Panc1 (cell line): Measurements from ENCODE around the gene DAB2. TPM values are rescaled to one million over a fixed set of nuclear protein-coding genes. Genes with fewer than 3 reads are reported as not detected.

ENCODE experiments used
- ATAC-seq: fragments of 200-7000 bp; cut with Tn5 transposase; 2 replicates; pipeline ENCODE4 v1.9.1; 2020; ENCODE audit warnings: mild to moderate bottlenecking, moderate library complexity
- BruUV-seq: library from RNA; stranded (reverse); fragments of 400-500 nt; replicated peaks from 2 replicates; lab custom pipeline; 2021; lab: Mats Ljungman, UMichigan
- CTCF ChIA-PET: fragments of 300-600 bp; sonication (Branson Sonifier 250); formaldehyde crosslinking; loops from one replicate; lab custom pipeline; 2022; ENCODE audit warnings: antibody characterized with exemption; lab: Charles Lee
- POLR2A ChIA-PET: fragments of 300-600 bp; sonication (Branson Sonifier 250); formaldehyde crosslinking; loops from one replicate; lab custom pipeline; 2022; ENCODE audit warnings: antibody characterized with exemption; lab: Charles Lee
- DNase-seq: peaks from one replicate; pipeline ENCODE4 v3.0.0-alpha.2; 2010; ENCODE audit warnings: low read depth, low spot score
- H3K27ac ChIP-seq: 2 replicates; pipeline ENCODE4 v1.5.1; 2011; ENCODE audit warnings: mild to moderate bottlenecking, low read length, inconsistent platforms
- H3K27me3 ChIP-seq: fragments of 200-500 bp; sonication (Bioruptor generic); 2 replicates; pipeline ENCODE4 v1.6.0; 2014; ENCODE audit warnings: low read length, inconsistent platforms; ENCODE audit not compliant: control insufficient read depth, insufficient read depth
- H3K36me3 ChIP-seq: fragments of 200-500 bp; sonication (Bioruptor generic); 2 replicates; pipeline ENCODE4 v1.5.1; 2014; ENCODE audit warnings: inconsistent platforms, mild to moderate bottlenecking, low read length, moderate library complexity; ENCODE audit not compliant: control insufficient read depth, insufficient read depth
- H3K4me1 ChIP-seq: 2 replicates; pipeline ENCODE4 v1.5.1; 2011; ENCODE audit warnings: inconsistent platforms, mild to moderate bottlenecking, low read length, moderate library complexity; ENCODE audit not compliant: control insufficient read depth, insufficient read depth
- H3K4me3 ChIP-seq, 2 experiments: 2 replicates each; pipeline ENCODE4 v1.5.1; 2011 to 2012; ENCODE audit warnings: low read depth in 2 of 2, low read length in 2 of 2, mild to moderate bottlenecking in 2 of 2, inconsistent platforms in 1 of 2, moderate library complexity in 1 of 2
- H3K9me3 ChIP-seq: fragments of 200-500 bp; sonication (Bioruptor generic); 2 replicates; pipeline ENCODE4 v1.5.1; 2014; ENCODE audit warnings: low read depth, mild to moderate bottlenecking, inconsistent platforms, low read length, moderate library complexity; ENCODE audit not compliant: control insufficient read depth, insufficient read depth
- POLR2AphosphoS5 ChIP-seq: IDR thresholded peaks from 2 replicates; pipeline ENCODE4 v1.6.1; 2012; ENCODE audit warnings: mild to moderate bottlenecking, low read depth, low read length, moderate library complexity
- SIN3A ChIP-seq: IDR thresholded peaks from 2 replicates; pipeline ENCODE4 v1.6.1; 2012; ENCODE audit warnings: low read depth, mild to moderate bottlenecking, low read length, moderate library complexity, borderline replicate concordance; ENCODE audit not compliant: insufficient read depth
- TCF7L2 ChIP-seq: IDR thresholded peaks from 2 replicates; pipeline ENCODE4 v1.6.1; 2011; ENCODE audit warnings: mild to moderate bottlenecking, low read depth, low read length, inconsistent platforms
- in situ Hi-C: cut with HindIII; loops from 2 replicates; pipeline ENCODE4 v1.10.0; 2016; ENCODE audit warnings: low sequenced_read_pairs, low pct_unique_long_range_greater_than_20kb
- intact Hi-C: fragments of 100-400 bp; cut with micrococcal nuclease; formaldehyde crosslinking; loops from one replicate; pipeline ENCODE4 v1.10.0; 2022; ENCODE audit not compliant: unreplicated experiment
- total RNA-seq: library from RNA; stranded (reverse); gene quantifications from one replicate; pipeline ENCODE4 v1.2.1, GENCODE V29; 2021; ENCODE audit not compliant: unreplicated experiment
- TF ChIP-seq, protein P1 (sequence below): fragments of 450-650 bp; IDR thresholded peaks from 2 replicates; pipeline ENCODE4 v1.5.1; 2017; ENCODE audit warnings: mild to moderate bottlenecking
- TF ChIP-seq, protein P2 (sequence below), 2 experiments: IDR thresholded peaks; 2 replicates each; pipeline ENCODE4 v1.6.1; 2011 to 2012; ENCODE audit warnings: low read depth in 2 of 2, control low read depth in 1 of 2, low read length in 1 of 2, mild to moderate bottlenecking in 1 of 2, moderate library complexity in 1 of 2; ENCODE audit not compliant: insufficient read depth in 1 of 2

Gene DAB2
- total RNA-seq, 1 experiment from 2014 or later, result 1.7 TPM

DNA sequence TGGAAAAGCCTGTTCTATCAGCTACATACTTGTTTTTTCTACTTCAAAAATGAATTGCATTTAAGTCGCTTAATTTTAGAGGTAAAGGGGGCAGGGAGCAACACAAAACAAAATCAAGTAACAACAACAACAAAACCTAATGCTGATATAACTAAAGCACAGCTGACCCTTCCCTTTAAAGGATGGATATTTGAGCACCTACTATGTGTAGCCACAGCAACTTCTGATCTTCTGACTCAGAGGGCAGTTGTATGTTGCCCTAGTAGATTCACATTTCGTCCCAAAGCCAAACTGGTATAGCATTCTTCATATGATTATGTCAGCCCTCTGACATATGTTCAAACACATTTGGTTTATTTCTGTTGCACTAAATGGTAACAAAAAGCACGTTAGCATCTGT is 6.8 kb downstream of the DAB2 start:
- no peaks in the 10 kb centered on the region for H3K9me3 ChIP-seq
- CTCF ChIA-PET, result no interaction called here
- in situ Hi-C loops (no loop called here), intact Hi-C loops (no loop called here)
- H3K36me3 ChIP-seq, result no peaks in the 10 kb centered on the region
- no TSS peak for BruUV-seq
- H3K27ac ChIP-seq, result no peak overlapping the region
- no peak overlapping the region for H3K4me3 ChIP-seq
- TF ChIP-seq, protein P1, sequence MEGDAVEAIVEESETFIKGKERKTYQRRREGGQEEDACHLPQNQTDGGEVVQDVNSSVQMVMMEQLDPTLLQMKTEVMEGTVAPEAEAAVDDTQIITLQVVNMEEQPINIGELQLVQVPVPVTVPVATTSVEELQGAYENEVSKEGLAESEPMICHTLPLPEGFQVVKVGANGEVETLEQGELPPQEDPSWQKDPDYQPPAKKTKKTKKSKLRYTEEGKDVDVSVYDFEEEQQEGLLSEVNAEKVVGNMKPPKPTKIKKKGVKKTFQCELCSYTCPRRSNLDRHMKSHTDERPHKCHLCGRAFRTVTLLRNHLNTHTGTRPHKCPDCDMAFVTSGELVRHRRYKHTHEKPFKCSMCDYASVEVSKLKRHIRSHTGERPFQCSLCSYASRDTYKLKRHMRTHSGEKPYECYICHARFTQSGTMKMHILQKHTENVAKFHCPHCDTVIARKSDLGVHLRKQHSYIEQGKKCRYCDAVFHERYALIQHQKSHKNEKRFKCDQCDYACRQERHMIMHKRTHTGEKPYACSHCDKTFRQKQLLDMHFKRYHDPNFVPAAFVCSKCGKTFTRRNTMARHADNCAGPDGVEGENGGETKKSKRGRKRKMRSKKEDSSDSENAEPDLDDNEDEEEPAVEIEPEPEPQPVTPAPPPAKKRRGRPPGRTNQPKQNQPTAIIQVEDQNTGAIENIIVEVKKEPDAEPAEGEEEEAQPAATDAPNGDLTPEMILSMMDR, result no peak
- no peak for TF ChIP-seq SIN3A
- TF ChIP-seq TCF7L2, result no peak
- TF ChIP-seq, protein P2, sequence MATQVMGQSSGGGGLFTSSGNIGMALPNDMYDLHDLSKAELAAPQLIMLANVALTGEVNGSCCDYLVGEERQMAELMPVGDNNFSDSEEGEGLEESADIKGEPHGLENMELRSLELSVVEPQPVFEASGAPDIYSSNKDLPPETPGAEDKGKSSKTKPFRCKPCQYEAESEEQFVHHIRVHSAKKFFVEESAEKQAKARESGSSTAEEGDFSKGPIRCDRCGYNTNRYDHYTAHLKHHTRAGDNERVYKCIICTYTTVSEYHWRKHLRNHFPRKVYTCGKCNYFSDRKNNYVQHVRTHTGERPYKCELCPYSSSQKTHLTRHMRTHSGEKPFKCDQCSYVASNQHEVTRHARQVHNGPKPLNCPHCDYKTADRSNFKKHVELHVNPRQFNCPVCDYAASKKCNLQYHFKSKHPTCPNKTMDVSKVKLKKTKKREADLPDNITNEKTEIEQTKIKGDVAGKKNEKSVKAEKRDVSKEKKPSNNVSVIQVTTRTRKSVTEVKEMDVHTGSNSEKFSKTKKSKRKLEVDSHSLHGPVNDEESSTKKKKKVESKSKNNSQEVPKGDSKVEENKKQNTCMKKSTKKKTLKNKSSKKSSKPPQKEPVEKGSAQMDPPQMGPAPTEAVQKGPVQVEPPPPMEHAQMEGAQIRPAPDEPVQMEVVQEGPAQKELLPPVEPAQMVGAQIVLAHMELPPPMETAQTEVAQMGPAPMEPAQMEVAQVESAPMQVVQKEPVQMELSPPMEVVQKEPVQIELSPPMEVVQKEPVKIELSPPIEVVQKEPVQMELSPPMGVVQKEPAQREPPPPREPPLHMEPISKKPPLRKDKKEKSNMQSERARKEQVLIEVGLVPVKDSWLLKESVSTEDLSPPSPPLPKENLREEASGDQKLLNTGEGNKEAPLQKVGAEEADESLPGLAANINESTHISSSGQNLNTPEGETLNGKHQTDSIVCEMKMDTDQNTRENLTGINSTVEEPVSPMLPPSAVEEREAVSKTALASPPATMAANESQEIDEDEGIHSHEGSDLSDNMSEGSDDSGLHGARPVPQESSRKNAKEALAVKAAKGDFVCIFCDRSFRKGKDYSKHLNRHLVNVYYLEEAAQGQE (IDR thresholded peaks at IDR 0.05; ENCODE audit: insufficient read depth in 1 of 2, low read depth in 2 of 2, low read length in 1 of 2), result no peak
- no peak for TF ChIP-seq POLR2AphosphoS5
- H3K4me1 ChIP-seq, result no peaks in the 10 kb centered on the region
- peaks cover 2% of the 10 kb centered on the region for H3K27me3 ChIP-seq
- POLR2A ChIA-PET, result no interaction called here
- ATAC-seq, result no peak
- no peak for DNase-seq

DNA sequence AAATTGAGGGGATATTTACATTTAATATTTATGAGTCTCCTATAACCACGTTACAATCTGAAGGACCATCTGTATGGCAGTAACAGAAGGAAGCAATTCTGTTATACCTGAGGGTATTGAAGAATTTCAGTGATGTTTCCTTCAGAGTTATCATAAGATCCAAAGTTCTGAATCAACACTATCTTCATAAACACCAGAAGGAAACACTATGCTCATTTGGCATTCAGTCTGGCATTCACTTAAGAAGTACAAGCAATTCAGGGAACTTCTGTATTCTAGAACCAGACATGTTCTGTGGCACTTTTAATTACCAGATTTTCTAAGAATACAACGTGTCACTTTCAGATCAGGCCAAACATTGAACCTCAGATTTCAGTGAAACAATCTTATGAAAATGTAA is 9.6 kb downstream of the DAB2 start:
- BruUV-seq, result no TSS peak
- ATAC-seq, result no peak
- no peak for DNase-seq
- Histone ChIP-seq H3K4me1 (no peaks in the 10 kb centered on the region), H3K27ac (no peak overlapping the region), H3K36me3 (no peaks in the 10 kb centered on the region), H3K9me3 (no peaks in the 10 kb centered on the region), H3K27me3 (peaks cover 2% of the 10 kb centered on the region; the same call in 1 of the 2 replicates), H3K4me3 (no peak overlapping the region)
- CTCF ChIA-PET, result no interaction called here
- POLR2A ChIA-PET, result no interaction called here
- in situ Hi-C loops, result no loop called here
- intact Hi-C loops, result no loop called here
- TF ChIP-seq POLR2AphosphoS5, result no peak
- TF ChIP-seq, protein P2 (IDR thresholded peaks at IDR 0.05; ENCODE audit: insufficient read depth in 1 of 2, low read depth in 2 of 2, low read length in 1 of 2), result no peak
- TF ChIP-seq TCF7L2, result no peak
- TF ChIP-seq, protein P1, result no peak
- no peak for TF ChIP-seq SIN3A
